Measurements from ENCODE around the gene RIMKLB. TPM values are rescaled to one million over a fixed set of nuclear protein-coding genes. Genes with fewer than 3 reads are reported as not detected.

Gene RIMKLB
- total RNA-seq, 1 experiment from 2014 or later: 0.39 TPM

GRCh38 chr12:8781381-8782127 lies 83.8 kb downstream of the RIMKLB start:
- TF ChIP-seq CTCF (IDR thresholded peaks at IDR 0.05 in 2 of 3, conservative IDR thresholded peaks at IDR 0.05 in 1 of 3; ENCODE audit: borderline replicate concordance in 1 of 3, insufficient read depth in 1 of 3, low read depth in 2 of 3, low read length in 2 of 3): no peak
- no peak for TF ChIP-seq SIN3A (IDR thresholded peaks at IDR 0.05; ENCODE audit: low read depth)
- no peak for TF ChIP-seq SP1 (IDR thresholded peaks at IDR 0.05; ENCODE audit: low read depth)
- no peak for TF ChIP-seq SRF (IDR thresholded peaks at IDR 0.05; ENCODE audit: low read depth)
- no peak for TF ChIP-seq ATF3 (IDR thresholded peaks at IDR 0.05)
- ATAC-seq (no peak), DNase-seq (ENCODE audit: low read depth, low spot score) (no peak)
- Histone ChIP-seq H3K9me3 (ENCODE audit: control insufficient read depth in 1 of 2, insufficient read depth in 1 of 2, low read depth in 1 of 2, low read length in 2 of 2) (no peaks in the 10 kb centered on the region), H3K9me2 (ENCODE audit: insufficient read depth) (no peaks in the 10 kb centered on the region), H3K27ac (ENCODE audit: low read depth, low read length) (no peak overlapping the region), H3K27me3 (ENCODE audit: insufficient read depth, low read length) (0 out of 2 replicates have a peak, but pooled peaks cover 13% of the 10 kb centered on the region), H3K9ac (ENCODE audit: low read length) (no peak overlapping the region), H3K79me2 (ENCODE audit: insufficient read depth, low read length) (no peaks in the 10 kb centered on the region), H4K20me1 (ENCODE audit: insufficient read depth) (no peaks in the 10 kb centered on the region), H3K4me1 (ENCODE audit: control insufficient read depth in 1 of 2, insufficient read depth in 2 of 2, low read length in 2 of 2) (no peaks in the 10 kb centered on the region), H3K4me3 (replicated peaks in 1 of 2; ENCODE audit: low read depth in 1 of 2, low read length in 2 of 2) (no peak overlapping the region), H2AFZ (ENCODE audit: low read depth, low read length, poor library complexity, severe bottlenecking) (no peak overlapping the region), H3K4me2 (ENCODE audit: low read length) (no peak overlapping the region), H3K36me3 (ENCODE audit: control insufficient read depth in 1 of 2, insufficient read depth in 2 of 2, low read length in 2 of 2) (no peaks in the 10 kb centered on the region)
- intact Hi-C loops (cut with micrococcal nuclease): loop anchor here (5.0 kb wide), 1 partner anchor 256 kb away; no protein-coding TSS in a partner anchor
- BruUV-seq (replicated peaks): no TSS peak
- ChIA-PET RAD21 (ENCODE audit: low non-redundant PET in 1 of 2, low total read pairs in 2 of 2, uncharacterized antibody in 2 of 2, unreplicated experiment in 2 of 2) (no interaction called here), CTCF (interaction anchor here (2.3 to 3.0 kb wide), 2 partner anchors 79 to 109 kb away, joined by 8 to 13 read pairs; no protein-coding TSS in a partner anchor), POLR2A (no interaction called here)

All from HCT116 (cell line).